Activated CD4-positive, alpha-beta T cell treated with anti-CD3 and anti-CD28 coated beads, Interleukin-2, amount 50 U/mL, for 1 hour (primary cell): Measurements from ENCODE around the gene SPINK8.

Experiments used
- DNase-seq: peaks from one replicate; pipeline ENCODE4 v3.0.0-alpha.2; 2020

SPINK8 gene

DNA sequence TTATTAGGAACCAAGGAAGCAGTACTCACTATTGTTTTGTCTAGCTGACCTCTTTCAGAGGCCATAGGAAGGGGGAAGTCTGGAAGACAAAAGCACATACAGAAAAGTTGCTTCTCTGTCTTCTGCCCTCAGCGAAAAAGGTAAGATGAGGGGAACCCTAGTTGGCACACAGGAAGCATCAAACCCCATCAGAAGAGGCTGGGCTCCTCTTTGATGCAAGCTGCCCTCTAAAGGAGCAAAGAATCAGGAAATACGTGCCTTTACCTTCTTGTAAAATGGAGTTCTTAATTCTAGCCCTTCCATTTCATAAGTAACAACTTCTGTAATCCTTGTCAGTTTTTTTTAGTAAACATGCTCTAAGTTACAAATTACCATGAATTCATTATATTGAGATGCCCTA, 12.5 kb downstream of the SPINK8 start:
- no peak for DNase-seq

DNA sequence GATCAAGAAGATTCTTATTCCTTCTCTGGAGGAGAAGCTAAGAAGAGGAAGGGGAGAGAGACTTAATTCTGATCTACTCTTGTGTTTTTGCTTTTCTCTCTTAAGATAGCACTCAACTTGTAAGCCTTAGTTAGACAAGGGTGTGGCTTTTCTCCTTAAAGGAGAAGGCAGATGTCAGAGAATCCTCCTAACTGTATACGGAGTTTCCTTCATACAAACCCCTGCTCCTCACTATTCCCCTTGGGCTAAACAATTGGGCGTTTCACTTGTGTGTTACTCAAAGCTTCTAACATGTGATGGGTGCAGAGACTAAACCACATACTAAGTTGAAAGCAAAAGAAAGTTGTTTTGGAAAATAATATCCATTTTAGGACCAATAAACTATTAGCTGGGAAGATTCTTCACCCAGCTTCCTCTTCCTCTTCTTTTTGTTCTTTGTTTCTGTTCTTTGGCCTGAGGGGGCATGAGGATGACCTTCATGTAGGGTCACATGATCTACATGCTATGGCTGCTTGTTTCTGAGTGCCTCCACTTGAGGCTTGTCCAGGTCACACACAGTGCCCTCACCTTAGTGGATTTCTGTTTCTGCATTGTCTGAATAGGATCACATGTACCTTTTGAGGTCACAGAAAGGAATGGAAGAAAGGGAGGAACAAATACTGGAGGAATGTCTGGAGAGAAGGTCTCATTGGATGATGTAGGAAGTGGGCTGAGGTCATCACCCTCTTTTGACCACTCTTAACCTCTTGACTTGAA, 14.6 kb downstream of the SPINK8 start:
- DNase-seq = no peak

DNA sequence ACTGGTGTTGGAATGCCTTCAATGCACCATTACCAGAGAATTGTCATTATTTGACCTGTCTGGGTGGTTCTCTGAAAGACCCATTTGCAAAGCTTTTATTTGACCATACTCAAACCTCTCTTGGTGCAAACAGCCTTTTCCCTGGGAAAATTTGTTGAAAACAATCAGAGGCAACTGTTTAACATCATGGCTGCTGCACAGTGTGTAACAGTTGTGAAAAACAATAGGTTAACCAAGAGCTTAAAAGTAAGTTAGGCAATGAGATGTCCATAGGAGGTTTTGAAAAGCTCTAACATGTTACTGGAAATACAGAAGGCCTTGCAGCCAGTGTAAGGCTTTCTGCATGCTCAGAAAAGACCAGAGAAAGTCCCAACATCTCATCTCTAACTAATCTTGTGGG, 18.9 kb downstream of the SPINK8 start:
- DNase-seq = no peak

DNA sequence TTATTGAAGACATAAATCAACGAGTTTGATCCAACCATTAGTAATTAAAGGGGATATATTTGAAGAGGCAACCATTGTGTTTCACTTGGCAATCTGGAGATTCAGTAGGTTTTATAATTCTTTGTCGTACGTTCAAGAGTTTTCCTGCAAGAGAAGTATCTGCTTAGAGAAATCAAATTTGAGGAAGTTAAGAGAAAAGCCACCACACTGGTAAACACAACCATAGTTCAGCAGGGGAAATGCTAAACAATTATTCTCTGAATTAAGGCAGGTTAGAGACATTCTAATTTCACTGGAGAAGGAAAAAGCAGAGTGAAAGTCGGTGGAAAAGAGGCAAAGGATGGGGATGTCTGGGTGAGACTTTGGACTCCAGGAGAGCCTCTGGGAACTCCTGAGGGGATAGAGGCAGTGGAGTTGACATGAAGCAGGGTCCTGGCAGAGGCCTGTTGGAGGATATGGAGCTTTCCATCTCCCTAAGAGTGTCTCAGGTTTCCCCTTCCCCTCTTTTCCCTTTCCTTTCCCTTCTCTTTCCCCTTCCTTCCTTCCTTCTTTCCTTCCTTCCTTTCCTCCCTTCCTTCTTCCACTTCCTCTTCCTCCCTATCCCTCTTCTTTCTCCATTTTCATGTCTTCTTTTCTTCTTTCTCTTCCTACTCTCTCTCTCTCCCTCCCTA, 26.5 kb downstream of the SPINK8 start:
- DNase-seq = no peak

DNA sequence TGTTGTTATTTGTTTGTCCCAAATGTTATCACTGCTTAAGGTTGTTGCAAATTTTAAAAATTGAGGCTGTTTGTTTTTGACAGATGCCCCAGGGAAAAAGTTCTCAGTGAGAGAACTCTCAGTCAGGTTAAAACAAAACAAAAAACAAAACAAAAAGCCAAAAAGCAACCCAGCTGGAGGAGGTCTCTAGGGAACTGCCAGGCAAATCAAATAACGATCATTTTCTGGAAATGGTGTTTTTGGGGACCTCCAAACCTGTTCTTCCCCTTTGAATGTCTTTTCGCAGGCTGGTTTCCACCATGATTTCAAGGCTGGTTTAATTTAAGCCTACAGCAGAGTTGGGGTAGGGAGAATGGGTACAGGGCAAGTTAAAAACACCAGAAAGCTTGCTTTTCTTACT, 27.2 kb downstream of the SPINK8 start:
- DNase-seq = no peak

DNA sequence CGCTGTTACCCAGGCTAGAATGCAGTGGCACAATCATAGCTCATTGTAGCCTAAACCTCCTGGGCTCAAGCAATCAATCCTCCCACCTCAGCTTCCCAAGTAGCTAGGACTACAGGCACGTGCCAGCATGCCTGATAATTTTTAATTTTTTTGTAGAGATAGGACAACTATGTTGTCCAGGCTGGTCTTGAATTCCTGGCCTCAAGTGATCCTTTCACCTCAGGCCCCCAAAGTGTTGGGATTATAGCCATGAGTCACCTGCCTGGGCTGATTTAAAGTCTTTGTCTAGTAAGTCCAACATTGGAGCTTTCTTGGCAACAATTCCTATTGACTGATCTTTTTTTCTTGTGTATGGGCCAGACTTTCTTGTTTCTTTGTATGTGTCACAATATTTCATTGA, 28.1 kb downstream of the SPINK8 start:
- DNase-seq = no peak

DNA sequence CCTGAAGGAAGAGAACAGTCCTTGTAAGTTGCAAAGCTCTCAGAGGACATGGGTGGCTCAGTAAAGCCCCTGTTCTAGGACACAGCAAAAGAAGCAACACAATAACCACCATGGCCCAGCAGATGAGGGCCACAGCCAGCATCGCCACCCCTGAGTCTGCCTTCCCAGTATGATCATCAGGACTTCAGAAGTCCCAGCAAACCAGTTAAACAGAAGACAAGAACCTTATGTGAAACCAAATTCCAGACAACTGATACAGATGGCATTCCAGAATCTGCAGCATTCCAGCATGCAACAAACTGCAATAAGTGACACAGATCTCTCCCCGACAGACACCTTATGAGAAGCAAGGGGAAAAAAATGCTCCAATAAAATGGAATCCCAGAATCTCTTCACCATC, 30.4 kb downstream of the SPINK8 start:
- DNase-seq = no peak

DNA sequence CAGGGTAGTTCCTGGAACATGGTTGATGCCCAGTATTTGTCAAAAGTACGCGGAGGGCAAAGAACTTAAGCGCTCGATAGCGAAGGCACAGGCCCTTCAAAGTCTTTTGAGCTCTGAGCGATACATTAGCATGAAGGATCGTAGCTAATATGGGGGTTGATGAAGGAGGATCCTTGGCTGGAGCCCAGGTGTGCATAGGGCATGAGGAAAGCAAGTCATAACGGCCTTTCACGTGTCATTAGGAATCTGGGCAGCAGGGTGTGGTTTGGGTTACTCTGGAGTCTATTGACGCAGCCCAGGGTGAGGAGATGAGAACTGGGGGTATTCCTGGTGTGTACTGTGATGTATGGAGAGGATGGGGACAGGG, 31.7 kb downstream of the SPINK8 start:
- DNase-seq = no peak

DNA sequence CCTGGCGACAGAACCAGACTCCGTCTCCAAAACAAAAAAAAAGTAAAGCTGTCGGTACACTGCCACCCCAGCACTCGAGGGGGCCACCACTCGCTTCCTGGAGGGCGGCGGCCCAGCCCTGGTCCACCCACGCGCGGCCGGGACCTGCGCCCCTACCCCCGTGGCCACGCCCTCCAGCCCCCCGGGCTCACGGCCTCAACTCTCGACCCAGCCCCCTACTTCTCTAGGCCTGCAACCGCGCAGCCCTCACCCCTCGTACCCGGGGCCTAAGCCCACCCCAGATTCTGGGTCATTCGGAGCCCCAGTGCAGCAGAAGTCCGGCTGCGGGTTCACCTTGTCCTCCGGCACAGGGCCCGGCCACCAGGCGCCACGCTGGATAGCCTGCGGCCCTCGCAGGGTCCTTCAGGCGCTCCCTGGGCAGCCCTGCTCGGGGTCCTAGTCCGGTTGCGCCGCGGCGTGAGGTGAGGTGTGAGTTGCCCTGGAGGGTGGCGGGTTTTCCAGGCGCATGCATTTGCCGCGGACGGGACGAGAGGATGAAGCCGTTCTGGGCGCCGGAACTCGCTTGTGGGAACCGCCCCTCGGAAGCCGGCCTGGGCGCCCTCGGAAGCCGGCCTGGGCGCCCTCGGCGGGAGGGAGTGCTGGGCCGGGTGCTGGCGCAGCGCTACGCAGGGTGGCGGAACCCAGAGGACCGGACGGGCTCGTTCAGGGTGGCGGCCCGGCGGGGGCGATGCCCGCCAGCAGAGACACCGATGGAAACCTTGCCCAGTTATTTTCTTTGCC, 32.3 kb downstream of the SPINK8 start, which contains the start of gene NME6:
Gene NME6, minus strand, starts transcription at position 348 of the 780 bp plus-strand sequence.
- peak; percentile 90 for DNase-seq

DNA sequence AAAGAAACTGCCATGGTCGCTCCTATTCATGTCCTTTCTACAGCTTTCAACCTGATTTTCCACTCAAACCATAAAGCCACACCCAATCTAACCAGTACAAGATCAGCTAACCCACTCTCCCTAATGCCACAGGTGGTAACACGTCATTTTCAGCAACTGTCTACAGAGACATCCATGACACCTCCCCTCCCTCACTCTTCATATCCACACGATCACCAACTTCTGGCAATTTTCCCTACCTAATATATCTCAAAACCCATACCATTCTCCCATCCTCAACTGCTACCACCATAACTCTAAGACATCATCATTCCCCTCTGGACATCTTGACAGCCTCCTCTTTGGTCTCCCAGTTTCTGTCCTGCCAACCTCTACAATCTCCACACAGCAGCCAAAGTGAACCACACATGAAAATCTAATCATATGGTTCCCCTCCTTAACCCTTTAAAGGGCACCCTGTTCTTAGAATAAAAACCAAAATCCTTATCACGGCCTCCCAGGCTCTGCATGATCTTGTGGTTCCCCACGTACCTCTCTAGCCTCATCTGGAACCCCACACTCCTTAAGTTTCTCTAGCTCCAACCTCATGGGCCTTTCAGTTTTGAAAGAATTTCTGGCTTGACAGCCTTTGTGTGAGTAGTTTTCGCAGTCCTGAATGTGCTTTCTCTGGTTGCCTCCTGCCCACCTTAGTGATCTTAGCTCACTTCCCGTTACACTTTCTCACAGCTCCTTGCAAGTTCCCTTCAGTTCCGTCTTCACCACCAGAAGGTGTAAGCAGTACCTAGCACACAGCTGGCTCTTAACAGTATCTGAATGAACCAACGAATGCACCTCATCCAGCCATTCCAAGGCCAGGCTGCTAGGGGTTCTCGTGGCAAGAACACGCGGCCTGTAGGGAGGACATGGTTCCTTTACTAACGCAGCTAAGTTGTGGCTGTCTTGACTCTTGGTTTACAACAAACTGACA, 33.4 kb downstream of the SPINK8 start:
- DNase-seq = peak; percentile 15

DNA sequence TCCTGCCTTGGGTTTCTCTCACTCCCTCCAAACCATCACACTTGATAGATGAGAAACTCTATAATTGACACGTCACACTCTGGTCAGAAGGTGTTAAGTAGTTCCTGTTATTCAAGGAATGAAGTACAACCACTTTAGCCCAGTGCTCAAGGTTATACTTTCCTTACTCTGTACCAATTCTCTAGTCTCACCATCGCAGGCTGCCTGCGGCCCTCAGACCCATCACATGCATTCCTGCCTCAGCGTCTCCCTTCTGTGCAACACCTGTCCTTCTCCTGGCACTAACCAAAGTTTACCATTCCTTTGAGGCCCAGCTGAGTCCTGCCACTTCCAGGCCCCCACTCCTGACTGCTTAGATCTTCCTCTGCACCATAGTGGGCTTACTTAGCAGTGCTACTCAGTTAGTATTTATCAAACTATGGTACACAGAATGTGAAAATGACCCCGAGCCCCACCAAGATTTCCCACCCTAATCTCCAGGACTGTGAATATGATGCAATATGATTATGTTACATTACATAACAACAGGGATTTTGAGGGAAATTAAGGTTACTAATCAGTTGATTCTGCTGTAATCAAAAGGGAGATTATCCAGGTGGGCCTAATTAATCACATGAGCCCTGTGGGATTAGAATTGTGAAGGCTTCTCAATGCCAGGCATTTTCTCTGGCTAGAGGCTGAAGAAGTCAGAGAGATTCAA, 36.2 kb downstream of the SPINK8 start:
- DNase-seq = no peak

DNA sequence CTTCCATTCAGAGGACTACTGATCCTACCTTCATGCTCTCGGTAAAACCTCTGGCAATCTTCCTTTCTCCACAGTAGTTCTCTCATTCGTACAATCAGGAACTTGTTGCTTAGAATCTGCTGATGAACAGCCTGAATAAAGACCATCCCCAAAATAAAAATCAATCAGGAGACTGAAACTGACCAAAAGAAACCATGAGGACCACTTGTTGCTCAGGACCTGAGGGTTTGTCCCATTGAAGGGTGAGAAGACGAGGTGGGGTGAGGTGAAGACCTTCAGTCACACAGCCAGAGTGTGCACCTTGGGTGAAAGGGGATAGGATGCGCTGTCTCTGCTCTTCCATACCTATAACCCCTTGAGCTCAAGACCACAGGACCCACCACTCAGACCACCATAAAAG, 36.8 kb downstream of the SPINK8 start:
- DNase-seq = no peak

DNA sequence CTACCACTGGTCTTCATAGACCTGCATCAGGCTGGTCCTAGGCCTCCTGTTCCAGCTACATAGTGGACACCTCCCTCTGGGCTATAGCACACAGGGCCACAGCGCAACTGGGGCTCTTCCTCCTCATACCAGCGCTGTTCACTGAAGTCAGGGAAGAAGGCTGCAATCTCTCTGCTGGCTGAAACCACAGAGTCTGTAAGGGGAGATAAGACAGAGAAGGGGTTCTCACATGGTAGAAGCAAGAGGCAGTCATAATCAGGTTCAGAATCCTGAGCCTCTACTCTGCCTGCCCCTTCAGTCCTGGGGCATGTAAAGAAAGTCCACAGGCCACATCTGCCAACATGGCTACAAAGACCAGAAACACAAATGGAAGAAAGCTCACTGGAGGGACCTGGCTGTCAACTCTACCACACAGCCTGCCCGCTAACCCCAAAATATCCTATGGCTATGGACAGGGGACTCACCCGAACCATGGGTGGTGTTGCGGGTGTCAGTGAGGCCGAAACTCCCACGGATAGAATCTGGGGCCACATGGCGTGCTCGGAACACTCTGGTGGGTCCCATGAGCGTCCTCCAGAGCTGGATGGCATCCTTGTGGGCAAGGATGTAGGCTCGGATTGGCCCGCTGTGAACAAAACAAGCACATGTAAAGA, 38.7 kb downstream of the SPINK8 start:
- no peak for DNase-seq

DNA sequence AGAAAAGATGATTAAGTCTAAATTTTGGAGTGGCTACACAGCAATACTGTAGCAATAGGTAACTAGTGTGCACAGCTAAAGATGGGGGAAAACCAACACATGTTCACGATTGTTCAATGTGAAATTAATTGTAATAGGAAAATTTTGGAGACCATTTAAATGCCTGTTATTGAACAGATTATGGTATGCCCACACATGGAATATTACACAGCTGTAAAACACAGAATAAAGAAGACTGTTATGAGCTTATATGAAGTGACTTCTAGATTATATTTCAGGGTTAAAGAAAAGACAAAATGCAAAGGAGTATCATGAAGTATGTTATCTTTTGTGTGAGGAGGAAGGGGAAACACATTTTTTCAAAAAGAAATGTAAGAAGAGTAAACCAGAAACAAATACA, 43.8 kb downstream of the SPINK8 start:
- DNase-seq = no peak

DNA sequence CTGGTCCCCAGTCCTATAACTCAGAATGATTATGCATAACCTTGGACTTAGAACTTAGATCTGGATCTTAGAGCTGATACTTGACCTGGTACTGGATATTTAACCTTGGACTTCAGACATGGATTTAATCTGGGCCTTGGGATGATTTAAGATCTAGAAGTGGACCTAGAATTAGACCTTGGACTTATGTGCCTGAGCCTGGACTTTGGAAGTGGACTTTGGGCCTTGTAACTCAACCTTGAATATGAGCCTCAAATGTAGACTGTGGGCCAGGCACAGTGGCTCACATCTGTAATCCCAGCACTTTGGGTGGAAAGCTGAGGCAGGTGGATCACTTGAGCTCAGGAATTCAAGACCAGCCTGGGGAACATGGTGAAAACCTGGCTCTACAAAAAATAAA, 46.4 kb downstream of the SPINK8 start:
- DNase-seq = no peak

DNA sequence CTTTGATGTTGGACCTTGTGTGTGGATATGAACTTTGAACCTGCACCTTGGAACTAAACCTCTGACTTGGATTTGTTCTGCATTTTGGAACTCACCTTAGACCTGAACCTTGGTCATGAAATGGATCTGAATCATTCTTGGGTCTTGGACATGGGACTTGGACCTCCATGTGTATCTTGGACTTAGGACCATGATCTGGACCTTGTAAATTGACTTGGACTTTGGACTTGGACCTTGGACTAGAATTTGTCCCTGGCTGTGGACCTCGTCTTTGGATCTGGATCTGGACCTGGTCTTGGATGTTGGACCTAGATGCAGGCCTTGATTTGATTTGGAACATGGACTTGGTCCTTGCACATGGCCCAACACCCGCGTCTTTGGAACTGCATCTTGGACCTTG, 47.2 kb downstream of the SPINK8 start:
- no peak for DNase-seq

DNA sequence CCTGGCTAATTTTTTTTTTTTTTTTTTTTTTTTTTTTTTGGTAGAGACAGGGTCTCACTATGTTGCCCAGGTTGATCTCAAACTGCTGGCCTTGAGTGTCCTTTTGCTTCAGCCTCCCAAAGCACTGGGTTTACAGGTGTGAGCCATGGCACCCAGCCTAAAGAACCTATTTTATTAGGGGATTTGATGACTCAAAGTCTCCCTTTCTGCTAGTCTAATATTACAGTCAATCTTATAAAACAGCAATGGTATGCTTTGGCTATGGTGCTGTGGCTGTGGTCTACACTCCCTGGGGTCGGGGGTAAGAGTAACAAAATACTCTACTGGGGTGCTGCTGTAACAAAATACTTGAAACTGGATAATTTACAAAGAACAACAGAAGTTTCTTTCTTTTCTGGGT, 47.8 kb downstream of the SPINK8 start:
- no peak for DNase-seq

DNA sequence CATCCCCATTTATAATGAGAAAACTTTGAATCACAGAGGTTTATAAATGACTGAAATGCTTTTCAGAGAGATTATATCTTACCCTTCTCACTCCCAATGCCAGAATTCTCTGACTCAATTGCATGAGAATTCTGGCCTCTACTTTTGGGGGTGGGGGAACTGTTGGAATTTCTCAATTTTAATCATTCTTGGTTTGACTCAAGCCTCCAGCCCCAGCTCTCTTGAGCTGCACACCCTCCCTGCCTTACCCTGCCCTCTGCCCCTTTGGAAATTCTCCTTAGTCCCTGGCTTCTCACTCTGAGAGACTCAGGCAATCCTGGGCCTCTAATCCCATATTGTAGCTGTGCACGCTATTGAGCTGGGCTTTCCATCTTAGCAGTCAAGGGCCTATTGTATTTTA, 48.3 kb downstream of the SPINK8 start:
- no peak for DNase-seq

DNA sequence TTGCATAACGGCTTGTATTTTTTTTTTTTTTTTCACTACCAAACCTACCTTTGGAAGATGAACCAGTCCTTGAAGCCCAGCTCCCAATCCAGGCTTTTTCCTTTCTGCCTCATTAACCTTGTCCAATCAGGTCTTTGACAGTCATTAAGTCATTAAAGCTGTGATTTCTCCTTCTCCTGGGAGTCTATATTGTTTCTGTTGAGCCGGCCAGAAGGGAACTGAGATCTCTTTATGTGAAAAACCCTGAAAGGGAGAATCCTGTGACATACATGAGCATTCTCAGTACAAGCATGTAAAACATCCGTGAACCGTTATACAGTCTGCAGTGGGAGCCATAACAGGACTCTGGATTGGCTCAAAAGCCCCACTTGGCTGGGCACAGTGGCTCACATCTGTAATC, 52.6 kb downstream of the SPINK8 start:
- no peak for DNase-seq

DNA sequence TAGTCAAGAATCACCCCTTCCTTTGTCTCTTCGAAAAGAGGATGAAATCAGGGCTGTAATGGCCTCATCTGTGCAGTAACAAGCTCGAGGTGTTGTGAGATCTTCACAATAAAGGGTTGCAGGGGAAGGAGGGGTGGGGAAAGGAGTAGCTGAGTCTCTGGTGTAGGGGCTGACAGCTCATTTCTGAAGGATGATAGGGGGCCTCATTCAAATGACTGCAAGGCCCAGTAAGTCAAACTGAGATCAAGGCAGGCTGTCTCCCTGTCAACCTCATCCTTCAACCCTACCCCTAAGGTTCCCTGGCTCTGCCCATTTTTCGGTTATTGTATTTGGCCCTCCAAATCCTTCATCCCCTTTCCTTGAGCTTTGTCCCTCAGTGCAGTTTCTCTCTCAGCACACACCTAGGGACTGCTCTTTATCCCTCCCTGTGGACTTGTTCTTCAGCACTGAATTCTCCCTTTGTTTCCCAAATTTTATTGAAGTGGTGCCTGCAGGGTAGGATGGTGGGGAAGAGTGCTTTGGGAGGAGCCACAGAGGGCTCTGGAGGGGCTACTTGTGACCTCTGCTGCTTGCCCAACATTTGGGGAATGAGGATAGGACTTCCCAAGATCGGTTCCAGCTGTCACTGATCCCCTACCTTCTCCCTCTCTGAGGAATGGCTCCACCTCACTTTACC, 54.4 kb downstream of the SPINK8 start:
- DNase-seq = no peak
